ENCODE data around the gene SBK1. TPM values are rescaled to one million over a fixed set of nuclear protein-coding genes. Genes with fewer than 3 reads are reported as not detected.

Gene SBK1
- total RNA-seq, 1 experiment from 2014 or later = 0.07 TPM

- DNase-seq (ENCODE audit: low read depth) = no peak
These were observed 10.3 kb upstream of the SBK1 start for GRCh38 chr16:28282045-28282444.

GRCh38 chr16:28283173-28283572, 9.2 kb upstream of the SBK1 start:
- no peak for DNase-seq (ENCODE audit: low read depth)

DNA sequence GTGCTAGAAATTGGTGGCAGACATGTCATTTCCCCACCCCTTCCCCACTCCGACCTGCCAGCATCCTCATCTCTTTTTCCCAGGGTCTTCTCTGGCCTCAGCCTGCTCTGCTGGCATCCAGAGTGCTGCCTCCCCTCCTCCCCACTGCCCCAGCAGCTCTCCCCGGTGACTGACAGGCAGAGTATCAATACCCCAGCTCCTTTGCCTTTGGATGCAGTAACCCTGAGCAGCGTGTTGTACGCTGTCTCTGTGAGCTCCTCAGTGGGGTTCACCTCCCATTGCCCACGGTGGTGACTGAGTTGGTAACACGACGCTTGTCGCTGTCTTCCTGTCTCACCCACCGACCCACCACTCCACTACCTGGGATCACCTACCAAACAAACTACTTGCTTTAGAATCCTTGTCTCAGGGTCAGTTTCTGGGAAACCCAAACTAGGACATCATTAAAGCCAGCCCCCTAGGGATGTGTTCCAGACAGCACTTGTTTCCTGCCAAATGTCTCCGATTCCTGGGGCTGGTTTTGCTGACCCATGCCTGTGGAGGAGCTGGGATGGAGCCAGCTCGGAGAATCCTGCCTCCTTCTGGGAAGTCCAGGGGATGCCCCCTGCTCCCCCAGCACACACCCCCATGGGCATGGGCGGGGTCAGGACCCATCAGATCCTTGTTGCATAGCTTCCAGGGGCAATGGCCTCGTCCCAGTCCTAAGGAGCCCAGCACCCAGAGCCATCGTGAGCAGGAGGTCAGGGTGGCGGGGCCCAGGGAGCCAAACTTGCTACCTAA, 8.3 kb upstream of the SBK1 start:
- no peak for DNase-seq (ENCODE audit: low read depth)

GRCh38 chr16:28285649-28286048, 6.7 kb upstream of the SBK1 start:
- DNase-seq (ENCODE audit: low read depth) = no peak

GRCh38 chr16:28288114-28288513, 4.2 kb upstream of the SBK1 start:
- no peak for DNase-seq (ENCODE audit: low read depth)

DNA sequence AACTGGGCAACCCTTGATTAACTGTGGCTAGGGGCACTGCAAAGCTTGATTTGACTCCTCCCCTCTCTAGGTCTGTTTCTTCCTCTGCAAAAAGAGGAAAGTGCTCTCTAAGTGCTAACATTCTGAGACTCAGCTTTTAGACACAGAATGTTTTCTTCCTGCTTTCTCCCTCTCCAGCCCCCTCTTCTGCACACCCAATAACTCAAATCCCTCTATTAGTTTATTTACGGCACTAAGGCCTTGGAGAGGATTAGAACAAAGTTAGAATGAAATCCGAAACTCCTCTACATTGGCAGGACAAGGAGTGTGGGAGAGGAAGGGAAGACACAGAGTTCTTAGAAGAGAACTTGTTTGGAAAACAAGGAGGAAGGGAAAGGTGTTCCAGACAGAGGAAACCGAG, 3.3 kb upstream of the SBK1 start:
- DNase-seq (ENCODE audit: low read depth) = no peak

DNA sequence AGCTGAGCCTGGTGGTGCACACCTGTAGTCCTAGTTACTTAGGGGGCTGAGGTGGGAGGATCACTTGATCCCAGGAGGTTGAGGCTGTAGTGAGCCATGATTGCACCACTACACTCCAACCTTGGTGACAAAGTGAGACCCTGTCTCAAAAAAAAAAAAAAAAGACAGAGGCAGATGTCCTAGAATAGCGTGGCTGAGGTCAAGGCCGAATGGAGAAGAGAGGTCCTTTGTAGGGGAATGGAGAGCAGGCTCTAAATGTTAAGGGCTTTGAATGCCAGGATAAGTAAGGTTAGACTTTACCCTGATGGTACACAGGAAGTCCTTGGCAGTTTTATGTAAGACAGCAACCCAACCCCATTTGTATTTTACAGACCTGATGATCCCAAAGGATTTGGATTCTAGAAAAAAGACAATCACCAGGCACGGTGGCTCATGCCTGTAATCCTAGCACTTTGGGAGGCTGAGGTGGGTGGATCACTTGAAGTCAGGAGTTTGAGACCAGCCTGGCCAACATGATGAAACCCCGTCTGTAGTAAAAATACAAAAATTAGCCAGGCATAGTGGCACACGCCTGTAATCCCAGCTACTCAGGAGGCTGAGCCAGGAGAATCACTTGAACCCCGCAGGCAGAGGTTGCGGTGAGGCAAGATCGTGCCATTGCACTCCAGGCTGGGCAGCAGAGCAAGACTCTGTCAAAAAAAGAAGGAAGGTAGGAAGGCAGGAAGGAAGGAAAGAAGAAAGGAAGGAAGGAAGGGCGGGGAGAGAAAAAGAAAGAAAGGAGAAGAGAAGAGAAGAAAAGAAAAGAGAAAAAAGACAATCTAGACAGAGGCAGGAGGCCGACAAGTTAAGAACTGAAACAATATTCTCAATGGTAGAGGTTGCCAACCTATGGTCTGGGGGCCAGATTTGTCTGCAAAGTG, 2.1 kb upstream of the SBK1 start:
- no peak for DNase-seq (ENCODE audit: low read depth)

GRCh38 chr16:28290859-28291254, 1.5 kb upstream of the SBK1 start:
- DNase-seq (ENCODE audit: low read depth) = no peak

DNA sequence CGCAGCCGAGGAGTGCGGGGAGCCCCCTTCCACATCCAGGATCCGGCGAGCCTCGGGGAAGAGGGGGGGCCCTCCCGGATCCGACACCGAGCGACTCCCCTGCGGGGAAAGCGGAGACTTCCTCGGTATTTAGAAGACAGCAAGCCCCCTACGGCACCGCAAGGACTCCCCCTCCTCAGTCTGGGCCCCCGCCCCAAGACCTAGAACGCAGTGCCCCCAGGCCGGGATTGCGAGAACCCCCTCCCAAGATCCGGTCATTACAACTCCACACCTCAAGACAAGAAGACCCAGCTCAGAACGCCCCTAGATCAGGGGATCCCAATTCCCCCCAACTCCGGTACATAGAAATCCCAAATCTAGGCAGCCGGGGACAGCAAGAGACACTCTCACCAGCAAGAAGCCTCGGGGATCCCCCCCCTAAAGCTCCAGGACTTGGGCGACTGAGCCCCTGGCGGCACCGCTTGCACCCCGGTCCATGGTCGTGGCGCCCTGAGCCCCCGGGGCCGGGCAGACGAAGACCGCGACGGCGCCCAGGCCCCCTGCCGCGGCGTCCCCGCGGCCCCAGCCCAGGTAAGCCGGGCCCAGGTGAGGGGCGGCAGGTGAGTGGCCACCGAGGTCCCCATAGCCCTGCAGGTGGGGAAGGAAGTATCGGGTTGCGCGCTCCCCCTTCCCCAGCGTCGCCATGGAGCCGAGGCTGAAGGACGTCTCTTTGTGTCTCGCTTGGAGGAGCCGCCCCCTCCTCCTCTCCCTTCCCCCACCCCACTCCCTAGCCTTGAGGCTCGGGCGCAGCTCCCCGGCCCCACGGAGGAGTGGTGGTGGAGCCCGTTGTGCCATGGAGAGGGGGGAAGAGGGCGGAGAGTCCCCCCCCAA, 641 bp downstream of the SBK1 start:
- DNase-seq (ENCODE audit: low read depth) = no peak

DNA sequence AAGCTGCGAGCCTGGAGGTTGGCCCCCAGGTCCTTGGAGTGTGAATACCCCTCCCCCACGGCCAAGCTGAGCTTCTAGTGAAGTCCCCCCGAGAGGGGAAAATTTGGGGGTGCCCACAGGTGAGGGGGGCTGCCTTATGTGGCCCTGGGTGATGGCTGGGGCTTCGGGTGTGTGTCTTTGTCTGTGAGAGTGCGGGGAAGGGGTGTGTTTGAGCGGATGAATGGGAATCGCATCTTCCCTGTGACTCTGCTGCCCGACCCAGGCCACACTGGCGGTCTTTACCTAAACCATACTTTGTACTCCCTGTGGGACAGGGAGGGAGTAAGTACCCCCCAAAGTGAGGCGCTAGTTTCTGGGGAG, 1.3 kb downstream of the SBK1 start:
- DNase-seq (ENCODE audit: low read depth) = no peak

DNA sequence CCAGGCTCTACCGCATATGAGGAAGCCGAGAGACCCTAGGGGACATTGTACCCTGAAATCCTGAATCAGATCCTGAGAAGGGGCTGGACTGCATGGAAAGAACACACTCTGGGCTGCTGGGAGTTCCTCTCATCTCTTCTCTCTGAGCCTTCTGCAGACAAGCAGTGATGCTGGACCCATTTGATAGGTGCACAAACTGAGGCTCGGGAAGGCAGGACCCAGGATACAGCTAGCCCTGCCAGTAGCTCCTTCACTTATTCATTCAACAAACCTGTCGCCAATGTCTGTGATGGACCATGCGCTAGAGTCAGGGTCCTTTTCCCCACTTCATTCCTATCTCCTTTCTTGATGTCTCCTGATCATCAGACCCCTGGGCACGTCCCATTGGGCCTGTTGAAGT, 1.9 kb downstream of the SBK1 start:
- no peak for DNase-seq (ENCODE audit: low read depth)

DNA sequence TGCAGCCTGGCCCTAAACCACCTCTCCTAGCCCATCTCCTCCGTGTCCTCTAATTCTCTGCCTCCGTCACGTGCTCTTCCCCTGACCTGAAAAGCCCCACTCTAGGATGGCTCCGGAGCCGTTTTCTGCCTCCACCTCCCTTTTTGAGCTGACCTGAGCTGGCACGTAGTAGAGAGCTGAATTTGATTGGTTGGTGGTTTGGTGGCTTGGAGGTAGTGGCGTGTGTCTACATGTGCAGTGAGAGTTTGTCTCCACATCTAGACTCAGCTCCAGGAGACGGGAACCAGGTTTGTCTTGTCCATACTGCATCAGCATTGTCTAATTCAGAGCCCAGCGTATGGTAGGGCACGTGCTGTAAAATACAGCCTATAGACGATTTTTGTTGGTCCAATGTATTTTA, 3.0 kb downstream of the SBK1 start:
- no peak for DNase-seq (ENCODE audit: low read depth)

GRCh38 chr16:28297308-28297707, 5.0 kb downstream of the SBK1 start:
- DNase-seq (ENCODE audit: low read depth) = no peak

- no peak for DNase-seq (ENCODE audit: low read depth)
These were observed 5.6 kb downstream of the SBK1 start for GRCh38 chr16:28297784-28298510.

- no peak for DNase-seq (ENCODE audit: low read depth)
These were observed 6.2 kb downstream of the SBK1 start for GRCh38 chr16:28298511-28298878.

DNA sequence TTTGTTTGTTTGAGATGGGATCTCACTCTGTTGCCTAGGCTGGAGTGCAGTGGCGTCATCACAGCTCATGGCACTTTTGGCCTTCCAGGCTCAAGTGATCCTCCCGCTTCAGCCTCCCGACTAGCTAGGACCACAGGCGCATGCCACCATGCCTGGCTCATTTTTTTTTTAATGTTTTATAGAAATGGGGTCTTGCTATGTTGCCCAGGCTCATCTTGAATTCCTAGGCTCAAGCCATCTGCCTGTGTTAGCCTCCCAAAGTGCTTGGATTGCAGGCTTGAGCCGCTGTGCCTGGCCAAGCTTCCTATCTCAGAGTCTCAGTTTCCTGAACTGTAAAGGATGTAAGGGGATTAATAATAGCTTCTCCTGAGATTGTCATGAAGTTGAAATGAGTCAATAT, 8.0 kb downstream of the SBK1 start:
- no peak for DNase-seq (ENCODE audit: low read depth)

- no peak for DNase-seq (ENCODE audit: low read depth)
These were observed 8.8 kb downstream of the SBK1 start for GRCh38 chr16:28301154-28301553.

- DNase-seq (ENCODE audit: low read depth) = no peak
These were observed 9.3 kb downstream of the SBK1 start for GRCh38 chr16:28301620-28302019.

DNA sequence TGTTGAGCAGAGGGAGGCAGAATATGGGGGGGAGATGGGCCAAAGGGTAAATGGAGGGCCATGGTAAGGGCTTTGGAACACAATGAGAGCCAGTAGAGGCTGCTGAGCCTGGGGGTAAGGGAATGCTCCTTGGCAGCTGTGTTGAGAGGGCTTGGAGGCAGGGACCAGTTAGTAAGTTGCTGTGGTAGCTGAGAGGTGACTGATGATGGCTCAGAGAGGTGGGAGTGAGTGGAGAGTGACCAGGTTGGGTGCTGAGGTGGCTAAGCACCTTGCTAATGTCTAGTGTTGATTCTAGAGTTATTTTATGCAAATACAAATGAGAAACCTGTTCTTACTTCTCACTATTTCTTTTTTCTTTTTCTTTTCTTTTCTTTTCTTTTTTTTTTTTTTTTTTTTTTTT, 10.8 kb downstream of the SBK1 start:
- DNase-seq (ENCODE audit: low read depth) = no peak

DNA sequence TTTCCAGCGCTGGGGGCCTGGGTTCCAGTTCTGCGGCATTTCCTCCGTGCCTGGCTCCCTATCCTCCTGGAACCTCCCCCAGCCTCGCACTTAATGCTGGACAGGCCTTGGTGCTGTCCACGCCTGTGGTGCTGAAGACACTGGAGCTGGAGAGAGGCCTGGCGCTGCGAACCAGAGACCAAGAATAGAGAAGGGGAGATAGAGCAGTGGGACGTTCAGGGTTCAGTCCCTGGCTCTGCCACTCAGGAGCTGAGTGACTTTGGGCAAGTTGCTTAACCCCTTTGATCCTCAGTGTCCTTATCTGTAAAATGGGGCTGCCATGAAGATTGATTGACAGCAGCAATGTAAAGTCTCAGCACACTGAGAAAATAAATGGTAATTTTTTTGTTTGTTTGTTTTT, 11.9 kb downstream of the SBK1 start:
- peak; percentile 41 for DNase-seq (ENCODE audit: low read depth)

GRCh38 chr16:28307936-28308335, 15.6 kb downstream of the SBK1 start:
- DNase-seq (ENCODE audit: low read depth) = no peak

All from M059J (cell line).